ENCODE results near the gene ARHGAP12.

DNA sequence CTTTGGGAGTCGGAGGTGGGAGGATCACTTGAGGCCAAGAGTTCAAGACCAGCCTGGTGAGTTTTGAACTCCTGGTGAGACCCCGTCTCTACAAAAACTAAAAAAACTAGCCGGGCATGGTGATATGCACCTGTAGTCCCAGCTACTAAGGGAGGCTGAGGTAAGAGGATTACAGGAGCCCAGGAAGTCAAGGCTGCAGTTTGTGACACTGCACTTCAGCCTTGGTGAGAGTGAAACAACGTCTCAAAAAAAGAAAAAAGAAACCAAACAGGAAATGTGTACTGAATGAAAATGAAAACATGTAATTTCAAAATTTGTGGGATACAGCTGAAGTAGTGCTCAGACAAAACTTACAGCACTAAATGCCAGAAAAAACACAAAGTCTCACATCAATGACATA, 7.6 kb downstream of the ARHGAP12 start:
- TF ChIP-seq EZH2 (IDR thresholded peaks at IDR 0.05; ENCODE audit: borderline replicate concordance, low read depth, low read length, severe bottlenecking) (no peak), POLR2A (IDR thresholded peaks at IDR 0.05; ENCODE audit: low read depth, low read length) (no peak)
- TF ChIP-seq, protein P1, sequence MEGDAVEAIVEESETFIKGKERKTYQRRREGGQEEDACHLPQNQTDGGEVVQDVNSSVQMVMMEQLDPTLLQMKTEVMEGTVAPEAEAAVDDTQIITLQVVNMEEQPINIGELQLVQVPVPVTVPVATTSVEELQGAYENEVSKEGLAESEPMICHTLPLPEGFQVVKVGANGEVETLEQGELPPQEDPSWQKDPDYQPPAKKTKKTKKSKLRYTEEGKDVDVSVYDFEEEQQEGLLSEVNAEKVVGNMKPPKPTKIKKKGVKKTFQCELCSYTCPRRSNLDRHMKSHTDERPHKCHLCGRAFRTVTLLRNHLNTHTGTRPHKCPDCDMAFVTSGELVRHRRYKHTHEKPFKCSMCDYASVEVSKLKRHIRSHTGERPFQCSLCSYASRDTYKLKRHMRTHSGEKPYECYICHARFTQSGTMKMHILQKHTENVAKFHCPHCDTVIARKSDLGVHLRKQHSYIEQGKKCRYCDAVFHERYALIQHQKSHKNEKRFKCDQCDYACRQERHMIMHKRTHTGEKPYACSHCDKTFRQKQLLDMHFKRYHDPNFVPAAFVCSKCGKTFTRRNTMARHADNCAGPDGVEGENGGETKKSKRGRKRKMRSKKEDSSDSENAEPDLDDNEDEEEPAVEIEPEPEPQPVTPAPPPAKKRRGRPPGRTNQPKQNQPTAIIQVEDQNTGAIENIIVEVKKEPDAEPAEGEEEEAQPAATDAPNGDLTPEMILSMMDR (IDR thresholded peaks at IDR 0.05; ENCODE audit: extremely low read depth in 1 of 2, insufficient read depth in 1 of 2, low read depth in 1 of 2, low read length in 2 of 2) = no peak
- TF ChIP-seq, protein P2, sequence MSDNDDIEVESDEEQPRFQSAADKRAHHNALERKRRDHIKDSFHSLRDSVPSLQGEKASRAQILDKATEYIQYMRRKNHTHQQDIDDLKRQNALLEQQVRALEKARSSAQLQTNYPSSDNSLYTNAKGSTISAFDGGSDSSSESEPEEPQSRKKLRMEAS (IDR thresholded peaks at IDR 0.05; ENCODE audit: insufficient read depth, insufficient read length) = no peak

All from endothelial cell of umbilical vein (primary cell).